ENCODE data around the gene KCNJ4.

- TF ChIP-seq CTCF (IDR thresholded peaks at IDR 0.05) (no peak), POLR2A (IDR thresholded peaks at IDR 0.05) (no peak)
Measured at GRCh38 chr22:38467438-38467903, 12.5 kb upstream of the KCNJ4 start.

Measured in Peyer's patch (tissue), 4 donors.